Activated naive CD4-positive, alpha-beta T cell treated with anti-CD3 and anti-CD28 coated beads for 36 hours (primary cell): ENCODE measurements around the gene DAPK1. TPM values are rescaled to one million over a fixed set of nuclear protein-coding genes. Genes with fewer than 3 reads are reported as not detected.

Experiments
- CTCF ChIA-PET: fragments of 350-600 bp; sonication (Branson Sonifier 250); formaldehyde crosslinking; loops from one replicate; lab custom pipeline; 2021; ENCODE audit warnings: antibody characterized with exemption; lab: Charles Lee
- DNase-seq: peaks from one replicate; pipeline ENCODE4 v3.0.0-alpha.2; 2020
- H3K27ac Mint-ChIP-seq: one replicate; pipeline ENCODE4 v1.8.0; 2021; ENCODE audit warnings: mild to moderate bottlenecking, mixed read lengths
- H3K27me3 Mint-ChIP-seq: one replicate; pipeline ENCODE4 v1.8.0; 2021; ENCODE audit warnings: low read depth, mixed read lengths
- H3K36me3 Mint-ChIP-seq: one replicate; pipeline ENCODE4 v1.8.0; 2021; ENCODE audit warnings: low read depth, mixed read lengths
- H3K4me1 Mint-ChIP-seq: one replicate; pipeline ENCODE4 v1.8.0; 2021; ENCODE audit warnings: low read depth, mixed read lengths
- H3K4me3 Mint-ChIP-seq: one replicate; pipeline ENCODE4 v1.8.0; 2021; ENCODE audit warnings: mild to moderate bottlenecking, moderate library complexity, mixed read lengths
- H3K9me3 Mint-ChIP-seq: one replicate; pipeline ENCODE4 v1.8.0; 2021; ENCODE audit warnings: mixed read lengths
- intact Hi-C: fragments of 100-400 bp; cut with micrococcal nuclease; formaldehyde crosslinking; loops from one replicate; pipeline ENCODE4 v1.15.1; 2023
- total RNA-seq, 2 experiments: library from RNA; stranded (reverse); gene quantifications; one replicate each; pipeline ENCODE4 v1.2.3, GENCODE V29; 2021

DAPK1 gene
- total RNA-seq, 2 experiments from 2014 or later: 0.20 to 0.50 TPM

- H3K27me3 Mint-ChIP-seq: peaks cover 7% of the 10 kb centered on the region
These were observed 28.1 kb downstream of the DAPK1 start for GRCh38 chr9:87525546-87526303.

DNA sequence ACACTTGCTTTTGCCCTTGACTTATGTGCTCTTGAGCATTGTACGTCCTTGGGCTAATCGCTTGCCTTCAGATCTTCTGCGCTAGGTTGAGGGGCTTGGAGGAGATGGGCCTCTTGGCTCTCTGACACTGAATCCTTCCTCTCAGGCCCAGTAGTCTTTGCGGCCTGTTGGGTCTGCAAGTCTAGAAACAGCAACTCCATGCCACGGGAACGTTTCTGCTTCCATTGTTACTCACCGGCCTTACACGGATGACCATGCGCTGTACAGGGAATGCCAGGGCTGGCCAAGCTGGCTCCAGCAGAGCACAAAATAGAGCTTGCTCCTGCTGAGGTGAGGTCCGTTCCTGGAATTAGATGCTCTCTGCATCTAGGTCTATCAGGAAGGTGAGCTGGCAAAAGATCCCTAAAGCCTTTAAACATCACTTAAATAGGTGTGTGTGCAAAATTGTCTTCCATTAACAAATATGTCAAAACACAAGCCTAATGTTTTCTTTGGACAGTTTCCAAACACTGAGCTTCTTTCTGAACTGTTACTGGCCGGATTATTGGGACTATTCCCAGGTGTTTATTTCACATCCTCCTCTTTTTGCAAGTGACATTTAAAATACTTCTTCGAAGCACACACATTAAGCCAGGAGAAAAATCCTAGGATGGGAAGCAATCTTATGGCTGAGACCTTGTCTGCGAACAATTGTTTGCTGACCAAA is 29.7 kb downstream of the DAPK1 start:
- H3K4me1 Mint-ChIP-seq: no peaks in the 10 kb centered on the region
- no peak overlapping the region for H3K4me3 Mint-ChIP-seq
- no peaks in the 10 kb centered on the region for H3K9me3 Mint-ChIP-seq
- no peaks in the 10 kb centered on the region for H3K36me3 Mint-ChIP-seq
- DNase-seq: no peak
- H3K27me3 Mint-ChIP-seq: peaks cover 4% of the 10 kb centered on the region
- CTCF ChIA-PET: no interaction called here
- intact Hi-C loops: no loop called here
- no peak overlapping the region for H3K27ac Mint-ChIP-seq

More at GRCh38 chr9:87525546-87526303, 28.1 kb downstream of the DAPK1 start:
- DNase-seq: no peak
- Mint-ChIP-seq H3K4me1 (no peaks in the 10 kb centered on the region), H3K9me3 (no peaks in the 10 kb centered on the region), H3K4me3 (no peak overlapping the region), H3K27ac (no peak overlapping the region), H3K36me3 (no peaks in the 10 kb centered on the region)
- intact Hi-C loops: no loop called here
- CTCF ChIA-PET: no interaction called here

GRCh38 chr9:87528969-87529368 is 31.3 kb downstream of the DAPK1 start:
- CTCF ChIA-PET: no interaction called here
- no peak for DNase-seq
- Mint-ChIP-seq H3K9me3 (no peaks in the 10 kb centered on the region), H3K27ac (no peak overlapping the region), H3K4me1 (no peaks in the 10 kb centered on the region), H3K4me3 (no peak overlapping the region), H3K36me3 (no peaks in the 10 kb centered on the region), H3K27me3 (peaks cover 4% of the 10 kb centered on the region)
- intact Hi-C loops: no loop called here

GRCh38 chr9:87529671-87530070 is 32.0 kb downstream of the DAPK1 start:
- intact Hi-C loops: no loop called here
- Mint-ChIP-seq H3K27me3 (peaks cover 4% of the 10 kb centered on the region), H3K4me1 (no peaks in the 10 kb centered on the region), H3K4me3 (no peak overlapping the region), H3K27ac (no peak overlapping the region), H3K36me3 (no peaks in the 10 kb centered on the region), H3K9me3 (no peaks in the 10 kb centered on the region)
- DNase-seq: no peak
- CTCF ChIA-PET: no interaction called here

DNA sequence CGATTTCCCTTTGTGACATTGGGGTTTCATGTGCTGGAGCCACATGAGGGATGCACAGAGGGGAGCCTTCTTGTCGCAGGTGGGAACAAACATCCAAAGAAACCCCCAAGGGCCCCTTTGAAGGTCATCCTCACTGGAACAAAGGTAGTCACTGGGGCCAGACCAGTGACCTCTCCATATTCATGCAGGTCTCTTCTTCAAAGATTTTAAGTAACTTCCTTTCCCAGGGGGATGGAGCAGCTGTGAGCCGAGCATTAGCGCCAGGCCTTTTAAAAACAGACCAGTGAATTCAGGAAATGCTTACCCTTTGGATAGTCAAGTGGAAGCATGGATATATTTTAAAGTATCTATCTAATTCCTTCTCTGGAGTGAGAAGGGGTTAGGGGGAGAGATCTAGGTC is 33.0 kb downstream of the DAPK1 start:
- Mint-ChIP-seq H3K4me3 (no peak overlapping the region), H3K27ac (no peak overlapping the region), H3K9me3 (no peaks in the 10 kb centered on the region), H3K36me3 (no peaks in the 10 kb centered on the region), H3K4me1 (peaks cover under 1% of the 10 kb centered on the region), H3K27me3 (peaks cover 3% of the 10 kb centered on the region)
- no peak for DNase-seq
- intact Hi-C loops: no loop called here
- CTCF ChIA-PET: no interaction called here

DNA sequence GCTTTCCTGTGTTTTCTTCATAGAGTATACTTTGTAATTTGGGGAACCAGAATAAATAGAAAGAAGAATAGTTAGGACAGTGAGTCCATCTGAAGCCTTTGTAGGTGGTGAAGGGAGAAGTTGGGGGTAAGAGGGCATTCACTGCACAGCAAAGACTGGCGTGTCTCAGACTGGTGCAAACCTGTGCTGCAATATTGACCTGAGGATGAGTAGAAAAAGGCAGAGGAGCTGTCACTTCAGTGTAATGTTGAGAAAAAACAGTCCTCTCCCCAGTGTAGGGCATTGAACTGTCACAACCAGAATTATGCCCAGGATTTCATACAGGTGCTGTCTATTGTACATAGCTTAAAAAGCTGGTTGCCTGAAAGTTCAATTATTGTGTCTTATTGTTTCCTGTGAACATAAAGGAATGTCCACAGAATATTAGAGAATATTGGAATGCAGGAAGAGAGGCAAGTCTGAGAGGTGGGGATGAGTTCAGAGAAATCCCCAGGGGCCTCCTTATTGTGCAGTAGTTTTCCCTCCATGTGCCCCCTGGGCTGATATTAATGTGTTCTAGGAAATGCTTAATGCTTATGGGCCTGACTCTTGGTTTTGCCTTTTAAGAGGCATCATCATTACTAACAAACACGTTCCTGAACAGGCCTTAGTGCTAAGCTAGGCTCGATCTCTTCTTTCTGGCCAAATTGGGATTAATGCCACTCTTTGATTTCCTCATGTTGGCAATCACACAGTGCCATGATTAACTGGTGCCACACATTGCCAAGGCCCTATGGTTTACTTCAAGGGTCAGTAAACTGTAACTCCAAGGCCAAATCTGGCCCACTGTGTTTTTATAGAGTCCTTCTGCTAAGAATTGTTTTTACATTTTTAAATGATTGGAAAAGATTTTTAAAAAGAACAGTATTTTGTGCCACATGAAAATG is 34.0 kb downstream of the DAPK1 start:
- CTCF ChIA-PET: no interaction called here
- H3K4me3 Mint-ChIP-seq: no peak overlapping the region
- H3K9me3 Mint-ChIP-seq: no peaks in the 10 kb centered on the region
- intact Hi-C loops: no loop called here
- no peaks in the 10 kb centered on the region for H3K27me3 Mint-ChIP-seq
- no peaks in the 10 kb centered on the region for H3K36me3 Mint-ChIP-seq
- no peak overlapping the region for H3K27ac Mint-ChIP-seq
- H3K4me1 Mint-ChIP-seq: peaks cover 7% of the 10 kb centered on the region
- no peak for DNase-seq

- peaks cover 10% of the 10 kb centered on the region for H3K4me1 Mint-ChIP-seq
- H3K27me3 Mint-ChIP-seq: no peaks in the 10 kb centered on the region
- no peaks in the 10 kb centered on the region for H3K9me3 Mint-ChIP-seq
- intact Hi-C loops: no loop called here
- no peak for DNase-seq
- H3K36me3 Mint-ChIP-seq: no peaks in the 10 kb centered on the region
- no peak overlapping the region for H3K27ac Mint-ChIP-seq
- H3K4me3 Mint-ChIP-seq: no peak overlapping the region
- CTCF ChIA-PET: no interaction called here
These were observed 35.6 kb downstream of the DAPK1 start for GRCh38 chr9:87533271-87533670.

GRCh38 chr9:87534036-87534435 is 36.4 kb downstream of the DAPK1 start:
- Mint-ChIP-seq H3K27ac (no peak overlapping the region), H3K27me3 (no peaks in the 10 kb centered on the region), H3K4me3 (no peak overlapping the region), H3K4me1 (peaks cover 10% of the 10 kb centered on the region), H3K36me3 (no peaks in the 10 kb centered on the region), H3K9me3 (no peaks in the 10 kb centered on the region)
- intact Hi-C loops: no loop called here
- CTCF ChIA-PET: no interaction called here
- DNase-seq: no peak

- no peak overlapping the region for H3K27ac Mint-ChIP-seq
- intact Hi-C loops: loop anchor here (5.0 kb wide), 1 partner anchor 1183 kb away; the partner anchor contains the start of gene TUT7
- H3K36me3 Mint-ChIP-seq: no peaks in the 10 kb centered on the region
- H3K27me3 Mint-ChIP-seq: no peaks in the 10 kb centered on the region
- DNase-seq: no peak
- H3K4me3 Mint-ChIP-seq: no peak overlapping the region
- CTCF ChIA-PET: no interaction called here
- H3K4me1 Mint-ChIP-seq: peaks cover 10% of the 10 kb centered on the region
- no peaks in the 10 kb centered on the region for H3K9me3 Mint-ChIP-seq
These were observed 37.3 kb downstream of the DAPK1 start for GRCh38 chr9:87534957-87535356.

DNA sequence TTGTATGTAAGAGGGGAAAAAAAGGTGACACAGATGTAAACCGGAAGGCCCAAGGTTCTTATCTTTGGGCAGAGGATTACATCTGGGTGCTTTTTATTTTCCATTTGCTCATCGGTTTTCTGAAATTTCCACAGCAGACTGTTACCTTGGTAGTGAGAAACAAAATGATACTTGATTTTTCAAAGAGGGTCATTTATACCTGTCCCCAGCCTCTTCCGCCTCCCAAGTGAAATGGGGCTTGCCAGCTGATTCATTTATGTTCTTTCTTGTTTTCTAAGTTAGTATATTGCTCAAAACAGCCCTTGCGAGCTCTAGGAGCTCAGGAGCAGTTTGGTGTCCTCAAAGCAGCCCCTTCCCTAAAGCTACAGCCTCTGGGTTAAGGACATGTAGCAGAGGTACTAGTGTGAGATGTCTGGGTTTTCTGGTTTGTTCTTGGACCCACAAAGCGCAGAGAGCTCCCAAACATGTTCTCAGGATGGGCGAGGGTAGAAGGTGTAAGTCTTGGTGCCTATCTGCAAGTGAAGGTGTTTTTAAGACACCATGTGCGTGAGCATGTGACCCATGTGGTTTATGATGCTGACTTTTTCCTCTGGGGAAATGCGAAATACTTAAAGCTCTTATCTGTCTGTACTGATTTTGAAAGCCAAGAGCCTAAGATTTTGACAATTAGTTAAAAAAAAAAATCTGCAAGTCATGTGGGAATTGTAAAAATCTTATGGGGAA is 38.3 kb downstream of the DAPK1 start:
- Mint-ChIP-seq H3K27ac (peak overlapping the region; percentile 71), H3K4me3 (no peak overlapping the region)

DNA sequence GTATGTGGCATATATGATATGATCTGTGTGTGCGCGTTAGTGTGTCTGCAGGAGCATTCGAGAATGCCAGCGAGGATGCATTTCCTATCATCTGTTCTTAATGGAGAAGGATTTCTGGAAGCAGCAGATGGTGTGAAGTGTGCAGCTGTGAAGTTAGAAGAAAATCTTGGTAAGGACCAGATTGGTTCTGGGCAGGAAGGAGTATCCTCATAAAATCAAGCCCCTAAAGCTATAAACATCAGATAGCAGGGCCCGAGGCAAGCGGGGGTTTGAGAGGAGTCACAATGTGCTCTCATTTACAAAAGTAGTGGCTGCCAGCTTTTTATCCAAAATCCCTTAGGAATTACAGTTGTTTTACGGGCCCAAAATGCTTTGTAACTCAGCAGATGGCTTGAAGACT is 40.0 kb downstream of the DAPK1 start:
- Mint-ChIP-seq H3K27me3 (no peaks in the 10 kb centered on the region), H3K4me3 (no peak overlapping the region), H3K9me3 (no peaks in the 10 kb centered on the region), H3K4me1 (peaks cover 10% of the 10 kb centered on the region), H3K27ac (no peak overlapping the region), H3K36me3 (no peaks in the 10 kb centered on the region)
- intact Hi-C loops: loop anchor here (5.0 kb wide), 1 partner anchor 1185 kb away; the partner anchor contains the start of gene TUT7
- DNase-seq: no peak
- CTCF ChIA-PET: no interaction called here

More for the DNA sequence above, 38.3 kb downstream of the DAPK1 start:
- Mint-ChIP-seq H3K9me3 (no peaks in the 10 kb centered on the region), H3K4me1 (peaks cover 10% of the 10 kb centered on the region), H3K36me3 (no peaks in the 10 kb centered on the region), H3K27me3 (no peaks in the 10 kb centered on the region)
- CTCF ChIA-PET: no interaction called here
- DNase-seq: peak; percentile 53
- intact Hi-C loops: loop anchor here (1.0 to 5.0 kb wide), 3 partner anchors 72 to 1184 kb away; partner anchors contain the start of gene TUT7
